ENCODE results near the gene OR10H1.
"Not testable (repeated sequence)": the region's sequence is repeated elsewhere in the genome, so short reads cannot be mapped to it uniquely, and the experiment has no call there.

The OR10H1 gene

DNA sequence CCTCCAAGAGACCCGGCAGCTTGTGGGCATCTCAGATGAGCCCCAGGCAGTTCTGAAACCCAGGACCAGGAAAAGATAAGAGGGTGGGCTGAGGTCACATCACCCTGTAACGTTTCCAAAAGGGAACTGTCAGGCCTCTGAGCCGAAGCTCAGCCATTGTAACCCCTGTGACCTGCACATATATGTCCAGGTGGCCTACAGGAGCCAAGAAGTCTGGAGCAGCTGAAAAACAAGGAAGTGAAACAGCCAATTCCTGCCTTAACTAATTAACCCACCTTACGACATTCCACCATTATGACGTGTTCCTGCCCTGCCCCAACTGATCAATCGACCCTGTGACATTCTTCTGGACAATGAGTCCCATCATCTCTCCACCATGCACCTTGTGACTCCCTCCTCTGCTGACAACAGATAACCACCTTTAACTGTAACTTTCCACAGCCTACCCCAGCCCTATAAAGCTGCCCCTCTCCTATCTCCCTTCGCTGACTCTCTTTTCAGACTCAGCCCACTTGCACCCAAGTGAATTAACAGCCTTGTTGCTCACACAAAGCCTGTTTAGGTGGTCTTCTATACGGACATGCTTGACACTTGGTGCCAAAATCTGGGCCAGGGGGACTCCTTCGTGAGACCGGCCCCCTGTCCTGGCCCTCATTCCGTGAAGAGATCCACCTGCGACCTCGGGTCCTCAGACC is 13.3 kb upstream of the OR10H1 start:
- not testable (repeated sequence) for DNase-seq

DNA sequence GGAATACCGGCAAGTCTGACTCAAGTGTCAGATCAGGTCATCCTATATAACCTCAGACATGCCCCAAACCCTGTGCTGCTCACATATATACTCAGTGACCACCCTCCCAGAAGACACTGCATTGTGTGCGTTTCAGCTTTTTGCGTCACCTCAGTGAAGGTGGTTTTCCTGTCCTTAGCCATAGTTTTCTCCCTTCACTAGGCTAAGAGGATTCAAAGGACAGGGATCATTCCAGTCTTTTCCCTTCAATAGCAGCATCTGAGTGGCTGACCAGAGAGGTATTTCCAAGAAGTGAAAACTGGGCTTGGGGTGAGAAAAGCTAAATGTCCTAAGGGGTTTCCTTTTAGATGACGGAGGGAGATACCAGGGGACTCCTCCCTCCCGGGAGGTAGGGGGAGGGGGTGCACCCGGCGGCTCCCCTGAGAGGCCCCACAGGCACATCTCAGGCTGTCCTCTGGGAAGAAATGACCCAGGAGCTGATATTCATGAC is 12.7 kb upstream of the OR10H1 start:
- DNase-seq: no peak

DNA sequence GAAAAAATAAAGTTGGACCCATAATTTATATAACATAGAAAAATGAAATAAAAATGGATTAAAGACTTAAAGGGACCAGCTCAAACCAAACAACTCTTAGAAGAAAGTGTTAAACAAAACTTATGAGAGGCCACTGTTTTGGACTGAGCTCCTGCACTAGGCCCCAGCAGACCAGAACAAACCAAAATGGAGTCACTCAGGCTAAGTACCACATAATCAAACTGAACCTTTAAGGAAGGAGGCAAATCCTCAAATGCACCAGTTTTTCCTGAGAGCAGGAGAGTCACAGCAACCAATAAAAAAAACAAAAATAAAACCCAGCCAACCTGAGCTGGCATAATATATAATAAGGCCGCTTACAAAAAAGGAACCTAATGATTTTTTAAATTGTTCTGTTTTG is 10.3 kb upstream of the OR10H1 start:
- no peak for DNase-seq

DNA sequence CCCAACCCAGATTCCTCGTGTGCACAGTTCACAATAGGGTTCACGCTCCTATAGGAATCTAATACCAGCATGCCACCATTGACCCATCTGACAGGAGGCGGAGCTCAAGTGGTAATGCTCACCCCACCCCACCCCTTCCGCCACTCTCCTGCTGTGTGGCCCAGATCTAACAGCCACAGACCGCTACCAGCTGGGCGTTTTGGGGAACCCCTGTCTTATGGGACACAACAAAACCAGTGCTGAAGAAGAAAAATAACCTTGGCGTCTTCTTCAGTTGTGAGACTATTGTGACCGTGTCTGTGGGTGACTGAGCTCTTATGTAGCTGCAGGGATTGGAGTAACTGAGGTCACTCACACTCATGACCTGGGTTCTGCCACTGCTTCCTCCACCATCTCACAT is 5.2 kb upstream of the OR10H1 start:
- DNase-seq: no peak

DNA sequence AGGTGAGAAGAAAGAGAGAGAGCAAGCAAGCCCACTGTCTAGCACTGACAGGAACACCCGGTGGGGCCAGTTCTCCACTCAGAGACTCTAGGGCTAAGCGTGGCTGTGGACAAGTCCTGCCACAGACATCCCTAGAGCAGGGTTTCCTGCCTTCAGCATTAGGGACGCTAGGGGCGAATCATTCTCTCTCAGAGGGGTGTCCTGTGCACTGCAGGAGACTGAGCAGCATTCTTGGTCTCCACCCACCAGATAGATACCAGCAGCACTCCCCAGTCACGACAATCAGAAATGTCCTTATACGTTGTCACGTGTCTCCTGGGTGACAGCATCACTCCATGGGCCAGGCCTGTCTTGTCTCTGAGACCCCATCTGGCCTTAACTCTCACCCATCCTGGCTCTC is 1.5 kb downstream of the OR10H1 start:
- DNase-seq: no peak

DNA sequence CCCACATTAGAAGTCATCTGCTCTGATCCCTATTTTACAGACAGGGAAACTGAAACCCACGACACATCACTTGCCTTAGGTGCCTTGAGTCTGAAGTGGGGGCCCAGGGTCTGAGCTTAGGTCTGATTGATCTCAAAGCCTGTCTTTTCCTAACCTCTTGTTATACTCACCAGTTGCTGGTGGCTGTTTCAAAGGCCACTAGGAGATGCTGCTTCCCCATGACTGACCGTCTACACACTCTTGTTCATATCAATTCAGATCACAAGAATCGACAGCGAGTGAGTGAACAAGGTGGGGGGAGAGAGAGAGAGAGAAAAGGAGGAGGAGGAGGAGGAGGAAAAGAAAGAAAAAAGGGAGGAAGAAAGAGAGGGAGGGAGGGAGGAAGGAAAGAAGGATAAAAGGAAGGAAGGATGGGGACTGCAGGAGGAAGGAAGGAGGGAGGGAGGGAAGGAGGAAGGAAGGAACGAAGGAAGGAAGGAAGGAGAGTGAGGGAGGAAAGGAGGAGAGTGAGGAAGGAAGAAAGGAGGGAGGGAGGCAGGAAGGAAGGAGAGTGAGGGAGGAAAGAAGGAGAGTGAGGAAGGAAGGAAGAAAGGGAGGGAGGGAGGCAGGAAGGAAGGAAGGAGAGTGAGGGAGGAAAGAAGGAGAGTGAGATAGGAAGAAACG is 3.3 kb downstream of the OR10H1 start:
- DNase-seq: no peak

DNA sequence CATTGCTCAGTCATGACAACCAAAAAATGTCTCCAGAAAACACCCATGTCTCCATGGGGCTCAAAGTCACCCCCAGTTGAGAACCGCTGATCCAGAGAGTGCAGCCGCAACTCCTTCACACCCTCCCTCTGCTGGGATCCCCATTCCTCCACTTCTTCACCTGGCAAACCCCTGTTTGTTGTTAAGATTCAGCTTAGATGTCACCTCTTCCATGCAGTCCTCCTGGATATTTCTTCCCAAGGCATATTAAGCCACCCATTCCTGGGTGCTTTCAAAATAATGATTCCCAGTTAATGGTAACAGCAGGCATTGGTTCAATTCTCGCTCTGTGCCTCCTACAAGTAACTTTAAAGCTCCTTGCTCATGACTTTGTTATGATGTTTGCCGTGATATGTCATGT is 4.0 kb downstream of the OR10H1 start:
- DNase-seq: no peak

DNA sequence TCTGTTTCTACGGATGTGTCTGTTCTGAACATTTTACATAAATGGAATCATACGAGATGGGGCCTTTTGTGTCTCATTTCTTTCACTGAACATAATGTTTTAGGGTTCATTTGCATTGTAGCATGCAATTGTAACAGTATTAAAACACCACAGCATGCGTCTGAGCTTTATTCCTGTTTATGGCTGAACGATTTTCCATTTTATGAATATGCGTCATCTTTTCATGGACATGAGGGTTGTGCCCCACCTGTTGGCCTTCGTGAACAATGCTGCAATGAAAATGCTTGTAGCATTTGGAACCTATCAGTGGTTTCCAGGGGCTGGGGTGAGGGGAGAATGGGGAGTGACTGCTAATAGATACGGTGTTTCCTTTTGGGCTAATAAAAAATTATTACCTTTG is 5.1 kb downstream of the OR10H1 start:
- DNase-seq: no peak

DNA sequence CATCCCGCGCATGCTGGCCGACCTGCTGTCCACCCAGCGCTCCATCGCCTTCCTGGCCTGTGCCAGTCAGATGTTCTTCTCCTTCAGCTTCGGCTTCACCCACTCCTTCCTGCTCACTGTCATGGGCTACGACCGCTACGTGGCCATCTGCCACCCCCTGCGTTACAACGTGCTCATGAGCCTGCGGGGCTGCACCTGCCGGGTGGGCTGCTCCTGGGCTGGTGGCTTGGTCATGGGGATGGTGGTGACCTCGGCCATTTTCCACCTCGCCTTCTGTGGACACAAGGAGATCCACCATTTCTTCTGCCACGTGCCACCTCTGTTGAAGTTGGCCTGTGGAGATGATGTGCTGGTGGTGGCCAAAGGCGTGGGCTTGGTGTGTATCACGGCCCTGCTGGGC is 21.2 kb downstream of the OR10H1 start:
- not testable (repeated sequence) for DNase-seq

DNA sequence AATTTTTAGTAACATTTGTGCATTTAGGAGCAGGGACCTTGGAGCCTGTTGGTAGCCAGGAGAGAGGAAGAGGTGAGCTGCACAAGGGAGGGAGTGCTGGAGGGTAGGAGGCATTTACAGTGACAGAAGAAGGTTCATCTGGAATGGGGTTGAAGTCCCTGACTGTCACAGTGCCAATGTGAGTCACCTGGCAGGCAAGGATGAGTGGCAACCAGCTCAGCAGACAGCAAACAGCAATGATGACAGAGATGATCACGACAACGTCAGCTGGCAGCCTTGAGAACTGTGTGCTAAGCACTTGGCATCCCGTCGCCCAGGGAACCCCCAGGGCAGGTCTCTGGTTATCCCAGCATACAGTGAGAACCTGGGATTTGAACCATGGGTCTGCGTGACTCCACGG is 25.4 kb downstream of the OR10H1 start:
- DNase-seq: no peak

DNA sequence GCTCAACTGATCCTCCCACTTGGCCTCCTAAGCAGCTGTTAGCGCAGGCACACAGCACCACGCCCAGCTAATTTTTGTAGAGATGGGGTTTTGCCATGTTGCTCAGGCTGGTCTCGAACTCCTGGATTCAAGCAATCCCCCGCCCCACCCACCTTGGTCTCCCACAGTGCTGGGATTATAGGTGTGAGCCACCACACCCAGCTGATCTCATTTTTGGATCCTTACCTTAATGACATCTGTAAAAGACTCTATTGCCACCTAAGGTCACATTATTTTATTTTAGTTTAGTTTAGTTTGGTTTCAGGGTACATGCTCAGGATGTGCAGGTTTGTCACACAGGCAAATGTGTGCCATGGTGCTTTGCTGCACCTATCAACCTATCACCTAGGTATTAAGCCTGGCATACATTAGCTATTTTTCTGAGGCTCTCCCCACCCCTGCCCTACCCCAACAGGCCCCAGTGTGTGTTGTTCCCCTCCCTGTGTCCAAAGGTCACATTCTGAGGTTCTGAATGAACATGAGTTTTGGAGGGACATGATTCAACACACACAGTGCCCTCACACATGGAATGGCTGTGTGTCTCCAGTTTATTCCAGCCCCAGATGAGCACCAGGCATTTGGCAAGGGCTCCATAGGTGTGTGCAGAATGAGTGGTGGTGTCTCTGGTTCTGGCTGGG is 26.7 kb downstream of the OR10H1 start:
- DNase-seq: no peak

DNA sequence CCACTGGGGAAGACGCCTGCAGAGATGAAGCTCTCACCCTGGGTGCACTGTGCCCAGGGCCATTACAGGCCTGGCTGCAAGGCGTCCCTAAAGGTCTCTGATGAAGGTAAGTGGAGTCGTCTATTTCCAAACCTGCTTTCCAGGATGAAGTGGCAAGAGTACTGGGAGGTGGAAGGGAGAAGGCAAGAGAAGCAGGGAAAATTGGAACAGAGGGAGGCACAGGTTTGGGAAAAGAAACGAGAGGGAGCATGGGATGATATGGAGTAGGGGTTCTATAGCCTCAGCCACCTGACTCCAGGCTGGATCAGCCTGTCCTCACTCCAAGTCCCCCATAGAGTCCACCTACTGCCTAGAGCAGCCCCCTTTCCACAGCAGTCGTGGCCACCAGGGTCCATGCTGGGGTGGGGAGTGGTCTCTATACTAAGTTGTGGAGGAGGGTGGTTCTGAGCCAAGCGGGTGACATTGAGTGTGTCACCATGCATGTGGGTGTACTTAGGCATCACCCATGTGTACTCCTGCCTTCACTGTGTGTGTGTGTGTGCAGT is 27.8 kb downstream of the OR10H1 start, which contains the start of gene OR10H5:
TSS of gene OR10H5 (plus strand) at position 51 of the 545 bp plus-strand sequence. CDS start 6,388 bp downstream, outside the sequence.
- DNase-seq: no peak

DNA sequence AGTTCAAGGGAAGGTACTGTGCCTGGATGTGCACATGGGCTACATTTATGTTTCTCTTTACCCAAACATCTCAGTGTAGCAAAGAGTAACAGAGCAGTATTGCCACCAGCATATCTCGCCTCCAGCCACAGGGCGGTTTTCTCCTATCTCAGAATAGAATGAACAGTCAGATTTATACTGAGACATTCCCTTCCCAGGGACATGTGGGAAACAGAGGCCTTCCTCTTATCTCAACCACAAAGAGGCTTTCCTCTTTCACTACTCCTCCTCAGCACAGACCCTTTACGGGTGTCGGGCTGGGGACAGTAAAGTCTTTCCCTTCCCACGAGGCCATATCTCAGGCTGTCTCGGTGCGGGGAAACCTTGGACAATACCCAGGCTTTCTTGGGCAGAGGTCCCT is 32.6 kb downstream of the OR10H1 start:
- DNase-seq: not testable (repeated sequence)

DNA sequence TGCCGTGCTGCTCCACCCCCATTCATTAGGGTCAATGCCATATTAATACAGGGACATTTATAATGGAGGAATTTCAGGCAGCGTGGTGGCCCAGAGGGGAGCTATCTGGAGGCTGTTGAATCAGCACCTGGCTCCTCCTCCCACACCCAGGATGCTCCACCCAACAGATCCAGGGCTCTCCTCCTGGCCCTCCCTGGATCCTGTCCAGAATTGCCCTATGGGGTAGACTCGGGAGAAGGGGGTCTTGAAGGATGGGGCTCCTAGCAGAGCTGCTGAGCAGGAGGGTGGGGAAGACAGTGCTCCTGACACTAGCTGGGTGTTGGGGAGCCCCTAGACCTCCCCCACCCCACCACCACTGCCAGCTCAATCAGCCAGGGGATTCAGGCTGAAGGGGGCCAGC is 33.3 kb downstream of the OR10H1 start:
- DNase-seq: no peak

DNA sequence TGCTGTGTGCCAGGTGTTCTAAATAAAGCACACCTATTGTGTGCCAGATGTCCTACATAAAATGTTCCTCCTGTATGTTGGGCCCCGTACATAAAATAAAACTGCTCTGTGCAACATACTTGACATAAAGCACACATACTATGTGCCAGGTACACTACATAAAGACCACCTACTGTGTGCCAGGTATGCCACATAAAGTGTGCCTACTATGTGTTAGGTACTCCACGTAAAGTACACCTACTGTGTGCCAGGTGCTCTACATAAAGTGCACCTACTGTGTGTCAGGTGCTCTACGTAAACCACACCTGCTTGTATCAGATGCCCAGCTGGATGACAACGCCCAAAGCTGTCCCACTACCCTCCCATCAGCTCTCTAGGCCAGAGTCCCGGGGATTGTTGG is 33.8 kb downstream of the OR10H1 start:
- no peak for DNase-seq

DNA sequence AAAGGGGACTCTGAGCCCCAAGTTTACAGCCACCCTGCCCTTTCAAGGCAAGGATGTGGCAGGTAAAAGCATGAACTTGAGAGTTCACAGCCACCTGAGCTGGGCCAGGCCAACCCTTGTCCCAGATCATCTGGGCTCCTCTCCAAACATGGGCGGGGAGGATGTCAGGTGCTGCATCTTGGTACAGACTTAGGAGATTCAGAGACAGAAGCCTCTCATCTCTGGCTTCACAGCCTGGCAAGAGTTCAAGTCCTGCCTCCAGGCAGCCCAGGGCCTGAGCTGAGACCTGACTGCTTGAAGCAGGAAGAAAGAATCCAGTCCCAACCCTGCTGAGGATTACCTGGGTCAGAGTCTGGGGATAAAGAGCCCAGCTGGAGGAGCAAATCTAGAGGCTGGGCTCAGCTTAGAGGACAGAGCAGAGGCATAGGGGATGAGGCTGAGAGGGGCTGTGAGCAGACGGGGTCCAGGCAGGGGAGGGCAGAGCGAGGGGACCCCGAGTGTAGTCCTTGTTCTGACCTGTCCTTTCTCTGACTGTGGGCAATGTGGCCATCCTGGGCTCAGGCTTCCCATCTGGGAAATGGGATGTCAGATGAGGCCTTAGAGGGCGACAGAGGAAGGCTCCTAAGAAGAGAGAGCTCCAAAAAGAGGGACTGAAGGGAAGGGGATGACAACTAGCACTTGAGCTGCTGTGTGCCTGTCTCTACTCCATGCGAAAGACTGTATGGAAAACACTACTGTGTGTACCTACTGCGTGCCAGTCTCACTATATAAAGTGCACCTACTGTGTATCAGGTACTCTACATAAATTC is 34.6 kb downstream of the OR10H1 start:
- DNase-seq: no peak

DNA sequence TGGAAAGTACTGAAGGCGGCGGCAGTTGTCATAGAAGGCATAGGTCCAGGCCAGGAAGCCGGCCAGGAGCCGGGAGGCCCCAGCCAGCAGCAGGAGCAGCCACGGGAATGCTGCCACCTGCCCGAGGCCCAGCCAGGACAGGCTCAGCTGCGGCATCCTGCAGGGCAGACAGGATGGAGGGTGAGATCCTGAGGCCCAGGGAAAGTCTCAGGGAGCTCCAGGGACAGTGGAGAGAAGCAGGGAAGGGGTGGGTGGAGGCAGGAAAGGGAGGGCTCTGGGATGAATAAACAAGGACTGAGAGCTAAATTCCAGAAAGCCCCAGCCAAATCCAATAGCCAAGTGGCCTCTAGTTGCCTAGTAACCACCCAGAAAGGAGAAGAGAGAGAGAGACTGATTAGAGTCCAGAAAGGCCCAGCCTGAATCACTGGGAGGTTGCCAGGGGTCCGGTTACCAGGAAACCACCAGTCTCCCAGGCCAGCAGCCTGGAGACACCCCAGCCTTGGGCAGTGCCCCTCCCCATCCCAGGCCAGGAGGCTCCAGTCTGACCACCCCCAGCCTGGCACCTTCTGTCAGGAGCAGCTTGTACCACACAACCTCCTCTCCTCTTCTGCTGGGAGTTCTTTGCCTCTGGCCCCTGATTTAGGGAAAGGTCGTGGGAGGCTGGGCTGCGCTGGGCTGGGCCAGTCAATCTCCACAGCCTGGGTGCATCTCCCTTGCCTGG is 35.5 kb downstream of the OR10H1 start:
- no peak for DNase-seq

DNA sequence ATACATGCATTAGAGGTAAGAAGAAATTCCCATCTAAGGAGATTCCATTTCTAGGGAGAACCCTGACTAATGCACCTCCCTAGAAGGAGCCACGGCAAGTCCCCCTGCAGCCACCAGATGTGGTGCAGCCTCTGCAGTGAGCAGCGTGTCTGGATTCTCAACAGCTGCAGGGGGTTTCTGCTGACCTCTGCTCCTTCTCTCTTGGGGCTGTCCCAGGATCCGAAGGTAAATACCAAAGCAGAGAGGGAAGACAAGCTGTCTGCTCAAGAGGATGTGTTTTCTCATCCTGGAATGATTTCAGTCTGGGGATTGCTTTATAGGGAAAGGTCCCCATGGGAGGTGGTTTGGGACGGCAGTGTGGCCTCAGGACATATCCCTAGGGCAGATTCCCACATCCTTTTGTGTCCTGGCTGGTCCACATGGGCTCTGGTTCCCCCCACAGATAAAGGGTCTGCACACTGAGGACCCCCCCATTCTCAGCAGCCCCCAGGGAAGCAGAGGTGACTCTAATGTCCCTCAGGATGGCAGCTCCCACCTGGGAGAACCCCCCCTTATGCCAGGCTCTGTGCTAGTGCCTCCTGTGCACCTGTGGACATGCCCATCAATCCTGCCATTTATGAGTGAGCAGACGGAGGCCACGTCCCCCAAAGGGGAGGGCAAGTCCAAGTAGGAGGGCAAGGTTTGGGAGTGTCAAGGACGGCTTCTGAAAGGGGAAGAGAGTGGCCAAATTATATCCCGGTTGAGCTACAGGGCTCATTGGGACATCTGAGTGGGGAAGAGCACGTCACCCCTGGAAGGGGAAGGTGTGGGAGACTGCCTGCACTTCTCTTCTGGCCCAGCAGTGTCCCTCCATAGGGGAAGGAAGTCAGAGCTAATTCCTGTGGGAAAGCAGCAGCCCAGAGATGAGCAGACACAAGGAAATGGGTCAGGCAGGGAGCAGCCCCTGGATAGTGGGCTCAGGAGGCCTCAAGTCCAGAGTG is 38.2 kb downstream of the OR10H1 start:
- no peak for DNase-seq

DNA sequence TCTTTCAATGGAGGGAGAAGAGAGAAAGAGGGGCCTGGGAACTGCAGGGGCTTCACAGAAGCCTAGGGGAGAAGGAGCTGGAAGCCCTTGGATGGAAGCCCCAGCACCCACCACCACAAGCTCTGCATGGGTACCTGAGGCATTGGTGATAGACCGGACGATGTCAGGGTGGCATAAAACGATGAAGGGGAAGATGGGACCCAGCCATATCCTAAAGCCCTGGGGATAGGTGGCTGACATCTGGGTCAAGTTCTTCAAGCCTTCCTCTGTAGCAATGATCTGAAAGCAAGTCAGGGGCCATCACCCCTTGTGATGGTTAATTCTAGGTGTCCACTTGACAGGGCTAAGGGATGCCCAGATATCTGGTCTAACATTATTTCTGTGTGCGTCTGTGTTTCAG is 39.2 kb downstream of the OR10H1 start:
- DNase-seq: no peak

DNA sequence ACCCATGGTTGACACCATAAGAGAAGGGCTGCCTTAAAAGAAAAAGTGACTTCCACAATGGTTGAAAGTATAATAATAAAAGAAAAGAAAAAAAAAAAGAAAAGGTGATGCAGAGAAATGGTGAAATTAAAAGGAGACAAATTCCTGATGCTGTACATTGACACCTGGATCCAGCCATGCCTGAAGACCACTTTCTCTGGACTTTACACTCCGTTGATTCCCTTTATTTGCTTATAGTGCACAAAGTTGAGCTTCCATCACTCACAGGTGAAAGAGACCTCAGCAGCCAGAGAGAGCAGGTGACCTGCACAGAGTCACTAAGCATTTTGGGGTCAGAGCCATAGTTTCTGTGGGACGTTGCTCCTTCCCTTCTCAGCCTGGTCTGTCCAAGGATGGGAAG is 40.2 kb downstream of the OR10H1 start:
- no peak for DNase-seq

DNA sequence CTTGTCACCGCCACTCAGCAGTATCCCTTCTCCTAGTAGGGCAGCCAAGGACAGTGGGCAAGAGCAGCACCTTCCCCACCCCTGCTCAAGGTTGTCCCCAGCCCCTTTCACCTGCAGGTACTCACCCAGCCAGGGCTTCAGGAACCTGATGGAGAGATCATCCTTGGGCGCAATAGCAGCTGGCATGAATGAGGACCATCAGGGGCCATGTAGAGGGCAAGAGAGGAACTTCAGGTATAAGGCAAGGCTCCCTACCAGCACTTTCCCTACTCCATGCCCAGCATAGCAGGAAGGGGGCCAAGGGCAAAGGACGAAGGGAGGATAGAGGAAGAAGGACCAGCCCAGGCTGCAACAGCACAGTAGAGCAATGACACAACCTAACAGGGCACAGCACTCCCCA is 41.3 kb downstream of the OR10H1 start:
- DNase-seq: not testable (repeated sequence)
